ENCODE data around the gene JMJD8. TPM values are rescaled to one million over a fixed set of nuclear protein-coding genes. Genes with fewer than 3 reads are reported as not detected.

Gene JMJD8
- polyA plus RNA-seq, 1 donor (not counting 4 experiments of a cell fraction or from before 2014, with no cell fraction given) = 20.1 TPM

DNA sequence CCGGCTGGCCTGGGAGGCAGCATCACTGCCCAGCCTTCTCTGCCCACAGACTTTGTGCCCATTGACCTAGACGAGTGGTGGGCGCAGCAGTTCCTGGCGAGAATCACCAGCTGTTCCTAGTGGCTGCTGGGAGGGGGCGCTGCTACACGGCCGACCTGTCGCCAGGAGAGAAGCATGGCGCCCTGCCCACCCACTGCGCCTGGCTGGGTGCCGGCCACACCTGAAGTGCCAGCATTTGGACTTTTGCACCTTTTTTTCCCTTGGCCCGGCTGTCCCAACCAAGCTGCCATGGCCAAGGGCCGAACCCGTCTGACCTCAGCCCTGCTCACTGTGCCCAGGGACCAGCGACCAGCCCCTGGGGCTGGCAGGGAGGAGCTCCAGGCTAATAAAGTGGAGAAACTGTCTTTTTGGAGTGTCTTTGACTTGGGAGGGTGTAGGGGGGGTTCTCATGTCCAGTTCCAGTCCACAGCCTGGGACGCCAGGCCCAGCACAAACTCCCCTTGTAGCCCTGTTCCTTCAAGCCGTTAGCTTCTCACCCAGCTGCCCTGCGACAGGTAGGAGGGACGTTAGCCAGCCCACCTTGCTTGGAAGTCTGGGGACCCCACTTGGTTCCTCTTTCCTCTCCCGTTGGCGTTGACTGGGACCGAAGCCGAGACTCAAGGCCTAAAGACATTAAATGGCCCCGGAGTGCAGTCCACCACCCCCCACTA is 35.9 kb downstream of the JMJD8 start:
- dilution Hi-C loops (cut with MboI; ENCODE audit: extremely low pct_ligation_motif_present, low sequenced_read_pairs) = no loop called here

DNA sequence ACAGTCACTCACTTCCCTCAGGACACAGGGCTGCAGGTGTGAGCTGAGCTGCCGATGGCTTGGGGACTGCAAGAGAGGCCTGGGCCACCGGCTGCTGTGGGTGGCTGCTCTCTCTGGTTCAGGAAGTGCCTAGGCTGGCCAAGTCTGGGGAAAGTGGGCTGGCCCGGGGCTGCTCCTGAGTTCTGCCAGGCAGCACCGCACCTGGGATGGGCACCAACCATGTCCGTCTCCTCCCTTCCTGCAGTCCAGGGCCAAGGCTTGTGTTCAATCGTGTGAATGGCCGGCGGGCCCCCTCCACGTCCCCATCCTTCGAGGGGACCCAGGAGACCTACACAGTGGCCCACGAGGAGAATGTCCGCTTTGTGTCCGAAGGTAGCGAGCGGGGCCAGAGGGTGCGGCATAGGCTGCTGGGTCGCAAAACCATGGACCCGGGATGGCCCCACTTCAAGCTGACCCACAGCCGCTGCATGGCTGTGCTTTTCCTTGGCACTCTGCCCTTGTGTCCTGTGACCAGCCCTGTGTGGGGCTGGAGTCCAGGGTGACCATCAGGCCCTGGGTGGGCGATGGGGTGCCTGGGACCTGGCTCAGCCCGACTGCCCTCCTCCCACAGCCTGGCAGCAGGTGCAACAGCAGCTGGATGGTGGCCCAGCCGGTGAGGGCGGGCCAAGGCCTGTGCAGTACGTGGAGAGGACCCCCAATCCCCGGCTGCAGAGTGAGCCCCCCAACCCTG is 36.8 kb downstream of the JMJD8 start:
- Histone ChIP-seq H3K4me1 (ENCODE audit: control insufficient read depth, extremely low read depth, insufficient read depth, low read length) (peaks cover 16% of the 10 kb centered on the region), H4K20me1 (ENCODE audit: control insufficient read depth, extremely low read depth, insufficient read depth, low read length) (no peaks in the 10 kb centered on the region), H3K79me2 (ENCODE audit: control insufficient read depth, insufficient read depth, low read length) (peaks cover 6% of the 10 kb centered on the region), H3K4me2 (ENCODE audit: control insufficient read depth, extremely low read depth, insufficient read depth, low read depth, low read length) (peak overlapping the region; percentile 92), H3K36me3 (ENCODE audit: control insufficient read depth in 2 of 2, extremely low read depth in 1 of 2, insufficient read depth in 2 of 2, low read length in 2 of 2) (peaks cover 1 to 4% of the 10 kb centered on the region in 2 experiments), H3K9ac (ENCODE audit: control insufficient read depth, extremely low read depth, insufficient read depth, low read length) (no peak overlapping the region), H3K4me3 (ENCODE audit: control insufficient read depth in 2 of 3, extremely low read depth in 1 of 3, insufficient read depth in 2 of 3, low read depth in 1 of 3, low read length in 3 of 3) (no peak overlapping the region), H3K9me3 (ENCODE audit: control insufficient read depth, low read depth, low read length) (no peaks in the 10 kb centered on the region), H3K27ac (ENCODE audit: control insufficient read depth, insufficient read depth, low read length) (no peak overlapping the region), H3K27me3 (ENCODE audit: control insufficient read depth, extremely low read depth, insufficient read depth, low read length) (no peaks in the 10 kb centered on the region), H2AFZ (ENCODE audit: control insufficient read depth, low read length) (no peak overlapping the region), H3K9me1 (ENCODE audit: control insufficient read depth, extremely low read depth, insufficient read depth, low read length) (peaks cover 2% of the 10 kb centered on the region)
- DNase-seq (ENCODE audit: low read depth, low spot score) = no peak
- FAIRE-seq = no peak
- no peak for TF ChIP-seq EZH2 (IDR thresholded peaks at IDR 0.05; ENCODE audit: low read length)
- TF ChIP-seq, protein P1, sequence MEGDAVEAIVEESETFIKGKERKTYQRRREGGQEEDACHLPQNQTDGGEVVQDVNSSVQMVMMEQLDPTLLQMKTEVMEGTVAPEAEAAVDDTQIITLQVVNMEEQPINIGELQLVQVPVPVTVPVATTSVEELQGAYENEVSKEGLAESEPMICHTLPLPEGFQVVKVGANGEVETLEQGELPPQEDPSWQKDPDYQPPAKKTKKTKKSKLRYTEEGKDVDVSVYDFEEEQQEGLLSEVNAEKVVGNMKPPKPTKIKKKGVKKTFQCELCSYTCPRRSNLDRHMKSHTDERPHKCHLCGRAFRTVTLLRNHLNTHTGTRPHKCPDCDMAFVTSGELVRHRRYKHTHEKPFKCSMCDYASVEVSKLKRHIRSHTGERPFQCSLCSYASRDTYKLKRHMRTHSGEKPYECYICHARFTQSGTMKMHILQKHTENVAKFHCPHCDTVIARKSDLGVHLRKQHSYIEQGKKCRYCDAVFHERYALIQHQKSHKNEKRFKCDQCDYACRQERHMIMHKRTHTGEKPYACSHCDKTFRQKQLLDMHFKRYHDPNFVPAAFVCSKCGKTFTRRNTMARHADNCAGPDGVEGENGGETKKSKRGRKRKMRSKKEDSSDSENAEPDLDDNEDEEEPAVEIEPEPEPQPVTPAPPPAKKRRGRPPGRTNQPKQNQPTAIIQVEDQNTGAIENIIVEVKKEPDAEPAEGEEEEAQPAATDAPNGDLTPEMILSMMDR (optimal IDR thresholded peaks at IDR 0.05 in 1 of 3, IDR thresholded peaks at IDR 0.05 in 1 of 3, conservative IDR thresholded peaks at IDR 0.05 in 1 of 3; ENCODE audit: extremely low read depth in 1 of 3, insufficient read depth in 2 of 3, low read length in 3 of 3) = no peak
- dilution Hi-C loops (cut with MboI; ENCODE audit: extremely low pct_ligation_motif_present, low sequenced_read_pairs) = no loop called here

More for the DNA sequence above, 35.9 kb downstream of the JMJD8 start:
- Histone ChIP-seq H3K4me3 (ENCODE audit: control insufficient read depth in 2 of 3, extremely low read depth in 1 of 3, insufficient read depth in 2 of 3, low read depth in 1 of 3, low read length in 3 of 3) (peak overlapping the region; percentile 44 to 82 (median 78)), H3K27ac (ENCODE audit: control insufficient read depth, insufficient read depth, low read length) (peak overlapping the region; percentile 81), H3K4me2 (ENCODE audit: control insufficient read depth, extremely low read depth, insufficient read depth, low read depth, low read length) (peak overlapping the region; percentile 92), H3K36me3 (ENCODE audit: control insufficient read depth in 2 of 2, extremely low read depth in 1 of 2, insufficient read depth in 2 of 2, low read length in 2 of 2) (peaks cover 5 to 6% of the 10 kb centered on the region in 2 experiments), H2AFZ (ENCODE audit: control insufficient read depth, low read length) (peak overlapping the region; percentile 49), H3K9me1 (ENCODE audit: control insufficient read depth, extremely low read depth, insufficient read depth, low read length) (no peaks in the 10 kb centered on the region), H3K9ac (ENCODE audit: control insufficient read depth, extremely low read depth, insufficient read depth, low read length) (peak overlapping the region; percentile 78), H3K9me3 (ENCODE audit: control insufficient read depth, low read depth, low read length) (no peaks in the 10 kb centered on the region), H4K20me1 (ENCODE audit: control insufficient read depth, extremely low read depth, insufficient read depth, low read length) (no peaks in the 10 kb centered on the region), H3K4me1 (ENCODE audit: control insufficient read depth, extremely low read depth, insufficient read depth, low read length) (peaks cover 11% of the 10 kb centered on the region), H3K79me2 (ENCODE audit: control insufficient read depth, insufficient read depth, low read length) (peaks cover 6% of the 10 kb centered on the region), H3K27me3 (ENCODE audit: control insufficient read depth, extremely low read depth, insufficient read depth, low read length) (no peaks in the 10 kb centered on the region)
- FAIRE-seq = no peak
- TF ChIP-seq EZH2 (IDR thresholded peaks at IDR 0.05; ENCODE audit: low read length) = no peak
- TF ChIP-seq, protein P1 (optimal IDR thresholded peaks at IDR 0.05 in 1 of 3, IDR thresholded peaks at IDR 0.05 in 1 of 3, conservative IDR thresholded peaks at IDR 0.05 in 1 of 3; ENCODE audit: extremely low read depth in 1 of 3, insufficient read depth in 2 of 3, low read length in 3 of 3) = peak; percentile 69 to 86 (median 84)
- no peak for DNase-seq (ENCODE audit: low read depth, low spot score)

Data from keratinocyte (primary cell).